ENCODE results near the gene SLC66A2. TPM values are rescaled to one million over a fixed set of nuclear protein-coding genes. Genes with fewer than 3 reads are reported as not detected.
"Not testable (repeated sequence)": the region's sequence is repeated elsewhere in the genome, so short reads cannot be mapped to it uniquely, and the experiment has no call there.

The SLC66A2 gene
- total RNA-seq (2014; rRNA removed): 52.8 and 66.9 TPM in 2 replicates
- percentile 58 among the genes with signal in this experiment for Bru-seq, nascent RNA
- BruChase-seq, experiment 1, labeled RNA remaining after a 6-hour chase: percentile 61 among the genes with signal in this experiment
- BruChase-seq, experiment 2, labeled RNA remaining after a 2-hour chase: percentile 69 among the genes with signal in this experiment
- long read RNA-seq, transcript PQLC1-203 (6 exons, 2,555 nt): minor isoform, 28 of 142 reads
- long read RNA-seq, transcript PQLC1-202 (5 exons, 2,475 nt): major isoform, 29 of 142 reads
- long read RNA-seq, transcript PQLC1-211 (4 exons, 1,247 nt): minor isoform, 26 of 142 reads
- long read RNA-seq, partial matches to known transcripts: 23 of 142 reads
- long read RNA-seq, other reads (novel, unspliced or antisense): 36 of 142 reads

DNA sequence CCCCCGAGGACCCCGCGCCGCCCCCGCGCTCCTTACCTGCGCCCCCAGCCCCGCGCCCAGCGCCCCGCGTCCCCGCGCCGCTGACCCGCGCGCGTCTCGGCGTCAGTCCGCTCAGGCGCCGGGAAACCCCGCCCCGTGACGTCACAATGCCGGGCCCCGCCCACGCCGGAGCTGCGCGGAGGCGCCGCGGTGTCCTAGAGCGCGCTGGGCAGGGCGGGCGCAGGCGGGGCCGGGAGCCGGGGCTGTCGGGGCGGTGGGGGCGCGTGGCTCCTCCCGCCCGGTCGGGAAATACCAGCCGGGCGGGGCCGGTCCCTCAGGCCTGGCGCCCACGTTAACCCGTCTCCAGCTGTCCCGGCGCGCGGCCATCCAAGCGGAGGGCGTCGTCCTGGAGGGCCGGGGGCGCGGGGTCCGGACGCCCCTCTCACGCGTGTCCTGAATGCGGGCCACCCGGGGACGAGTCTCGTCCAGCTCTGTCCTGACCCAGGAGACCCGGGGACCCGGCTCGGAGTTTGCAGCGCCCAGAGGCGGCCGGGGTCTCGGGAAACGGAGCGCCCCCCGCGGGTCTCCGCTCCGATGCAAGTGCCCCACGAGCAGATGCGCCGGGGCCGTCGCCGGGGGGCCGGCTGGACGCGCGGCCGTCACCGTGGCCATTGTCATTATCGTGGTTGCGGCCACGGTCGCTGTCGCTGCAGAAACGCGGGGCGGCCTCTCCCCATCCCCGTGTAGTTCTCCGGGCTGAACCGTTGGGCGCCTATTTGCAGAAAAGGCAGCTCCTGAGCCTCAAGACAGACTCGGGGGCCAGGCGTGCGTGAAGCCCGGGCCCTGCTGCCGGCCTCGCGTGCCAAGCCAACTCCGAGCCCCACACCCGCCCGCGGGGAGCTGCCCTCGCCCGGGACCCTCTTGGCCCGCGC, at the start of gene SLC66A2:
TSS of gene SLC66A2 (minus strand) at position 109 of the 911 bp plus-strand sequence. CDS start 727 bp downstream, outside the sequence.
- Histone ChIP-seq H2AFZ (ENCODE audit: low read length) (peak within 1 kb of the TSS; percentile 89), H3K36me3 (ENCODE audit: low read depth, low read length) (peaks cover 5% of the 10 kb centered on the region; the same call in 1 of the 2 replicates), H3K27me3 (ENCODE audit: low read length) (no peaks in the 10 kb centered on the region), H3K9me3 (ENCODE audit: low read length) (no peaks in the 10 kb centered on the region), H3K27ac (ENCODE audit: low read length) (no peak within 1 kb of the TSS), H3K9ac (ENCODE audit: low read length) (peak within 1 kb of the TSS; percentile 76), H4K20me1 (ENCODE audit: low read length) (peaks cover 3% of the 10 kb centered on the region; the same call in 1 of the 2 replicates), H3K4me1 (ENCODE audit: insufficient read depth, low read length) (peaks cover 13% of the 10 kb centered on the region), H3K4me3 (ENCODE audit: low read length) (peak within 1 kb of the TSS; percentile 91), H3K9me2 (replicated peaks; ENCODE audit: low read length) (no peaks in the 10 kb centered on the region), H3K4me2 (ENCODE audit: low read length) (peak within 1 kb of the TSS; percentile 100), H3K79me2 (ENCODE audit: low read length) (peaks cover 40% of the 10 kb centered on the region), H3F3A (ENCODE audit: low read length, unreplicated experiment) (no peaks in the 10 kb centered on the region)
- ATAC-seq (peak; percentile 85), DNase-seq (peak; percentile 89)
- intact Hi-C loops (cut with micrococcal nuclease): no loop called here
- ChIA-PET CTCF (no interaction called here), POLR2A (ENCODE audit: unreplicated experiment) (no interaction called here)
- BruUV-seq (replicated peaks): no TSS peak
- TF ChIP-seq EZH2phosphoT487 (IDR thresholded peaks at IDR 0.05; ENCODE audit: borderline replicate concordance, low read length) (no peak), EZH2 (IDR thresholded peaks at IDR 0.05; ENCODE audit: low read length, unreplicated experiment) (no peak)
- TF ChIP-seq, protein P1, sequence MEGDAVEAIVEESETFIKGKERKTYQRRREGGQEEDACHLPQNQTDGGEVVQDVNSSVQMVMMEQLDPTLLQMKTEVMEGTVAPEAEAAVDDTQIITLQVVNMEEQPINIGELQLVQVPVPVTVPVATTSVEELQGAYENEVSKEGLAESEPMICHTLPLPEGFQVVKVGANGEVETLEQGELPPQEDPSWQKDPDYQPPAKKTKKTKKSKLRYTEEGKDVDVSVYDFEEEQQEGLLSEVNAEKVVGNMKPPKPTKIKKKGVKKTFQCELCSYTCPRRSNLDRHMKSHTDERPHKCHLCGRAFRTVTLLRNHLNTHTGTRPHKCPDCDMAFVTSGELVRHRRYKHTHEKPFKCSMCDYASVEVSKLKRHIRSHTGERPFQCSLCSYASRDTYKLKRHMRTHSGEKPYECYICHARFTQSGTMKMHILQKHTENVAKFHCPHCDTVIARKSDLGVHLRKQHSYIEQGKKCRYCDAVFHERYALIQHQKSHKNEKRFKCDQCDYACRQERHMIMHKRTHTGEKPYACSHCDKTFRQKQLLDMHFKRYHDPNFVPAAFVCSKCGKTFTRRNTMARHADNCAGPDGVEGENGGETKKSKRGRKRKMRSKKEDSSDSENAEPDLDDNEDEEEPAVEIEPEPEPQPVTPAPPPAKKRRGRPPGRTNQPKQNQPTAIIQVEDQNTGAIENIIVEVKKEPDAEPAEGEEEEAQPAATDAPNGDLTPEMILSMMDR (conservative IDR thresholded peaks at IDR 0.05; ENCODE audit: low read depth, low read length): 0 out of 2 replicates have a peak, but pooled peaks have one; percentile 16

DNA sequence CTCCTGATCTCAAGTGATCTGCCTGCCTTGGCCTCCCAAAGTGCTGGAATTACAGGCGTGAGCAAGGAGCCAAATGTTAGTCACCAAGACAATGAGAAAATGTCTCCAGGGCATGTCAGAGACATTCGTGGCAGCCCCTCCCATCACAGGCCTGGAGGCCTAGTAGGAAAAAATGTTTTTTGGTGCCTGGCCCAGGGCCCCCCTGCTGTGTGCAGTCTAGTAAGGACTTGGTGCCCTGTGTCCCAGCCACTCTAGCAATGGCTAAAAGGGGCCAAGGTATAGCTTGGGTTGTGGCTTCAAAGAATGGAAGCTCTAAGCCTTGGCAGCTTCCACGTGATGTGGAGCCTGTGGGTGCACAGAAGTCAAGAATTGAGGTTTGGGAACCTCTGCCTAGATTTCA, 49.4 kb upstream of the SLC66A2 start:
- H3K9ac ChIP-seq (ENCODE audit: low read length): no peak overlapping the region
- no peak overlapping the region for H3K4me3 ChIP-seq (ENCODE audit: low read length)
- H3K4me1 ChIP-seq (ENCODE audit: insufficient read depth, low read length): no peaks in the 10 kb centered on the region
- no peaks in the 10 kb centered on the region for H3K79me2 ChIP-seq (ENCODE audit: low read length)
- no peak overlapping the region for H3K4me2 ChIP-seq (ENCODE audit: low read length)
- H4K20me1 ChIP-seq (ENCODE audit: low read length): no peaks in the 10 kb centered on the region
- no peak for DNase-seq
- peaks cover 7% of the 10 kb centered on the region; the same call in 1 of the 2 replicates for H3K9me3 ChIP-seq (ENCODE audit: low read length)
- CTCF ChIA-PET: no interaction called here
- H3K27me3 ChIP-seq (ENCODE audit: low read length): no peaks in the 10 kb centered on the region
- POLR2A ChIA-PET (ENCODE audit: unreplicated experiment): no interaction called here
- H3K9me2 ChIP-seq (replicated peaks; ENCODE audit: low read length): no peaks in the 10 kb centered on the region
- no peak for ATAC-seq
- intact Hi-C loops (cut with micrococcal nuclease): no loop called here
- TF ChIP-seq EZH2 (IDR thresholded peaks at IDR 0.05; ENCODE audit: low read length, unreplicated experiment) (no peak), EZH2phosphoT487 (IDR thresholded peaks at IDR 0.05; ENCODE audit: borderline replicate concordance, low read length) (no peak)
- TF ChIP-seq, protein P1 (conservative IDR thresholded peaks at IDR 0.05; ENCODE audit: low read depth, low read length): no peak
- H2AFZ ChIP-seq (ENCODE audit: low read length): no peak overlapping the region
- no peaks in the 10 kb centered on the region for H3K36me3 ChIP-seq (ENCODE audit: low read depth, low read length)
- no peaks in the 10 kb centered on the region for H3F3A ChIP-seq (ENCODE audit: low read length, unreplicated experiment)
- BruUV-seq (replicated peaks): no TSS peak
- no peak overlapping the region for H3K27ac ChIP-seq (ENCODE audit: low read length)

DNA sequence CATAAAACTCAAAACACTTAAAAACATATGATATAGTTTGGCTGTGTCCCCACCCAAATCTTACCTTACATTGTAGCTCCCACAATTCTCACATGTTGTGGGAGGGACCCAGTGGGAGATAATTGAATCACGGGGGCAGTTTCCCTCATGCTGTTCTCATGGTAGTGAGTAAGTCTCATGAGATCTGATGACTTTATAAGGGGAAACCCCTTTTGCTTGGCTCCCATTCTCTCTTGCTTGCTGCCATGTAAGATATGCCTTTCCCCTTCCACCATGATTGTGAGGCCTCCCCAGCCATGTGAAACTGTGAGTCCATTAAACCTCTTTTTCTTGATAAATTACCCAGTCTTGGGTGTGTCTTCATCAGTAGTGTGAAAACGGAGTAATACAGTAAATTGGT, 48.2 kb upstream of the SLC66A2 start:
- H3K9me3 ChIP-seq (ENCODE audit: low read length); H3K9me2 ChIP-seq (replicated peaks; ENCODE audit: low read length); H3K4me3 ChIP-seq (ENCODE audit: low read length); ATAC-seq; BruUV-seq (replicated peaks); H3K27me3 ChIP-seq (ENCODE audit: low read length); H3K79me2 ChIP-seq (ENCODE audit: low read length); H3F3A ChIP-seq (ENCODE audit: low read length, unreplicated experiment); H3K36me3 ChIP-seq (ENCODE audit: low read depth, low read length); H3K27ac ChIP-seq (ENCODE audit: low read length); H3K9ac ChIP-seq (ENCODE audit: low read length); H3K4me1 ChIP-seq (ENCODE audit: insufficient read depth, low read length); intact Hi-C loops (cut with micrococcal nuclease); H4K20me1 ChIP-seq (ENCODE audit: low read length); H2AFZ ChIP-seq (ENCODE audit: low read length); H3K4me2 ChIP-seq (ENCODE audit: low read length); CTCF ChIA-PET; POLR2A ChIA-PET (ENCODE audit: unreplicated experiment); DNase-seq: not testable (repeated sequence)
